ENCODE data around the gene SYP.

GRCh38 chrX:49209434-49210251 is 9.7 kb upstream of the SYP start:
- TF ChIP-seq, protein P1, sequence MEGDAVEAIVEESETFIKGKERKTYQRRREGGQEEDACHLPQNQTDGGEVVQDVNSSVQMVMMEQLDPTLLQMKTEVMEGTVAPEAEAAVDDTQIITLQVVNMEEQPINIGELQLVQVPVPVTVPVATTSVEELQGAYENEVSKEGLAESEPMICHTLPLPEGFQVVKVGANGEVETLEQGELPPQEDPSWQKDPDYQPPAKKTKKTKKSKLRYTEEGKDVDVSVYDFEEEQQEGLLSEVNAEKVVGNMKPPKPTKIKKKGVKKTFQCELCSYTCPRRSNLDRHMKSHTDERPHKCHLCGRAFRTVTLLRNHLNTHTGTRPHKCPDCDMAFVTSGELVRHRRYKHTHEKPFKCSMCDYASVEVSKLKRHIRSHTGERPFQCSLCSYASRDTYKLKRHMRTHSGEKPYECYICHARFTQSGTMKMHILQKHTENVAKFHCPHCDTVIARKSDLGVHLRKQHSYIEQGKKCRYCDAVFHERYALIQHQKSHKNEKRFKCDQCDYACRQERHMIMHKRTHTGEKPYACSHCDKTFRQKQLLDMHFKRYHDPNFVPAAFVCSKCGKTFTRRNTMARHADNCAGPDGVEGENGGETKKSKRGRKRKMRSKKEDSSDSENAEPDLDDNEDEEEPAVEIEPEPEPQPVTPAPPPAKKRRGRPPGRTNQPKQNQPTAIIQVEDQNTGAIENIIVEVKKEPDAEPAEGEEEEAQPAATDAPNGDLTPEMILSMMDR (conservative IDR thresholded peaks at IDR 0.05), result no peak
- no peak for TF ChIP-seq EZH2 (IDR thresholded peaks at IDR 0.05; ENCODE audit: low read depth)
